Spleen (tissue), 7 donors: ENCODE results near the gene FHIT.

ENCODE experiments used
- CTCF ChIP-seq, 11 experiments: fragments of 200-600 bp in 7 of 11; fragments of 450-650 bp in 4 of 11; sonication (generic) in 4 of 11; IDR thresholded peaks in 8 of 11; conservative IDR thresholded peaks in 3 of 11; 1 replicate in 7 of 11; 2 replicates in 4 of 11; pipeline versions ENCODE4 v1.4.0 to v1.8.0; 2016 to 2021; ENCODE audit warnings: antibody characterized with exemption in 11 of 11, inconsistent platforms in 4 of 11, mild to moderate bottlenecking in 1 of 11
- POLR2A ChIP-seq, 3 donors: fragments of 450-650 bp; IDR thresholded peaks; one replicate each; pipeline ENCODE4 v1.5.1; 2017; ENCODE audit warnings: antibody characterized with exemption in 3 of 3, mild to moderate bottlenecking in 1 of 3
- POLR2AphosphoS5 ChIP-seq, 3 donors: sonication (generic); formaldehyde crosslinking; IDR thresholded peaks; one replicate each; pipeline ENCODE4 v1.5.1; 2017; ENCODE audit warnings: antibody characterized with exemption in 3 of 3
- donor health status: DM: no; HTN: no; CAD: no; lungs with moderate emphysema.
- donor health status: DM: no; HTN: no; CAD: no.
- donor health status: DM: no; HTN: no; CAD: no.

GRCh38 chr3:59737241-59737640 is 1514.0 kb downstream of the FHIT start:
- TF ChIP-seq POLR2A (IDR thresholded peaks at IDR 0.05) (no peak), CTCF (IDR thresholded peaks at IDR 0.05 in 8 of 11, conservative IDR thresholded peaks at IDR 0.05 in 3 of 11) (no peak), POLR2AphosphoS5 (IDR thresholded peaks at IDR 0.05) (no peak)
